GM23338 (cell line): ENCODE measurements around the gene CD82.

ENCODE experiments used
- EZH2phosphoT487 ChIP-seq: fragments of 200-600 bp; sonication (generic); IDR thresholded peaks from one replicate; pipeline ENCODE4 v1.8.1; 2018; ENCODE audit warnings: antibody characterized with exemption; ENCODE audit not compliant: unreplicated experiment
- NANOG ChIP-seq: IDR thresholded peaks from 2 replicates; pipeline ENCODE4 v1.6.1; 2016; ENCODE audit warnings: antibody characterized with exemption, borderline replicate concordance
- POLR2AphosphoS5 ChIP-seq: IDR thresholded peaks from 2 replicates; pipeline ENCODE4 v1.6.1; 2016; ENCODE audit warnings: antibody characterized with exemption, low read depth
- STAT1 ChIP-seq: IDR thresholded peaks from one replicate; pipeline ENCODE4 v1.6.1; 2016; ENCODE audit warnings: antibody characterized with exemption; ENCODE audit not compliant: unreplicated experiment
- TF ChIP-seq, protein P1 (sequence below), 2 experiments: fragments of 200-600 bp in 1 of 2; sonication (generic) in 1 of 2; conservative IDR thresholded peaks; 2 replicates each; pipeline versions ENCODE4 v1.5.1 to v1.6.1; 2016 to 2017; ENCODE audit warnings: antibody characterized with exemption in 2 of 2, low read depth in 2 of 2, mild to moderate bottlenecking in 2 of 2, moderate library complexity in 1 of 2
- TF ChIP-seq, protein P2 (sequence below): IDR thresholded peaks from one replicate; pipeline ENCODE4 v1.6.1; 2018; ENCODE audit warnings: antibody characterized with exemption; ENCODE audit not compliant: unreplicated experiment

DNA sequence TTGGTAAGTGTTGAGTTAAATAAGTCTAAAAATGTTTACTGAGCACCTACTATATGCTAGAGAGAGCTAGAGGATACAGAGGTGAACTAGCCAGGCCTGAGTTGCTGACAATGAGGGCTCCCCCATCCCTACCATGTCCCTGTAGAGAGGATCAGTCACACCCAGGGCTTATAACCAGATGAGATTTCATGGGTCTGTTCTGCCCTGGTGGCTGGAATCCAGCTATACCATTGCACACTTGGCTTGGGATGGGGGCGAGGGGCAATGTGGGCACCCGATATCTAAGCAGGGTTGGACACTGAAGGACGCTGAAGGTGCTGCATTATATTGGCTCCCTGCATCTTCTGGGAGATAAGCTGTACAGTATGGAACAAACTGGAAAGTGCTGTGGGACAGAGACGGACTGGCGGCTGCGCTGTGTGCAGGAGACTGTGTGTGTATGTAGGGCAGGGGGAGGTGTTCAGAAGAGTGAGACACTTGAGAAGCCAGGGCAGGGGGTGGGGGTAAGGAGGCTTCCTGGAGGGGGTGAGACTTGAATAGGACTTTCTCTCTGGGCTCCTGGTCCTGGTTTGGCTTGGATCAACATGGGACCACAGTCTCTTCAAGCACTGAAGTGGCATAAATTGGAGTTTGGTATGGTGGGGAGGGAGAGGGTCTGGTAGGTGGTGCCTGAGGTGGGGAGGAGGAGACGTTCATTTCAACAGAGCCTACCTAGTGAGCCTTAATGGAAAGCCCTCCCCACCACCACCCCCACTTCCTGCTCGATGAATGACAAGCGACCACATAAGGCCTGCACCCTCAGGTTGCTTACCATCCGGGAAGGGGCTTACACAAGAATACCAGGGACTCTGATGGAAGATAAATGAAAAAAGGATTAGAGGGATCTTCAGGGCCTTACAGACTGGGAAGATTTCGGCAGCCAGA, 1.8 kb downstream of the CD82 start:
- TF ChIP-seq, protein P1, sequence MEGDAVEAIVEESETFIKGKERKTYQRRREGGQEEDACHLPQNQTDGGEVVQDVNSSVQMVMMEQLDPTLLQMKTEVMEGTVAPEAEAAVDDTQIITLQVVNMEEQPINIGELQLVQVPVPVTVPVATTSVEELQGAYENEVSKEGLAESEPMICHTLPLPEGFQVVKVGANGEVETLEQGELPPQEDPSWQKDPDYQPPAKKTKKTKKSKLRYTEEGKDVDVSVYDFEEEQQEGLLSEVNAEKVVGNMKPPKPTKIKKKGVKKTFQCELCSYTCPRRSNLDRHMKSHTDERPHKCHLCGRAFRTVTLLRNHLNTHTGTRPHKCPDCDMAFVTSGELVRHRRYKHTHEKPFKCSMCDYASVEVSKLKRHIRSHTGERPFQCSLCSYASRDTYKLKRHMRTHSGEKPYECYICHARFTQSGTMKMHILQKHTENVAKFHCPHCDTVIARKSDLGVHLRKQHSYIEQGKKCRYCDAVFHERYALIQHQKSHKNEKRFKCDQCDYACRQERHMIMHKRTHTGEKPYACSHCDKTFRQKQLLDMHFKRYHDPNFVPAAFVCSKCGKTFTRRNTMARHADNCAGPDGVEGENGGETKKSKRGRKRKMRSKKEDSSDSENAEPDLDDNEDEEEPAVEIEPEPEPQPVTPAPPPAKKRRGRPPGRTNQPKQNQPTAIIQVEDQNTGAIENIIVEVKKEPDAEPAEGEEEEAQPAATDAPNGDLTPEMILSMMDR (conservative IDR thresholded peaks at IDR 0.05; ENCODE audit: low read depth in 2 of 2), result peak in 1 of 2 experiments; percentile 14; a peak in 1 of 4 replicates
- TF ChIP-seq, protein P2, sequence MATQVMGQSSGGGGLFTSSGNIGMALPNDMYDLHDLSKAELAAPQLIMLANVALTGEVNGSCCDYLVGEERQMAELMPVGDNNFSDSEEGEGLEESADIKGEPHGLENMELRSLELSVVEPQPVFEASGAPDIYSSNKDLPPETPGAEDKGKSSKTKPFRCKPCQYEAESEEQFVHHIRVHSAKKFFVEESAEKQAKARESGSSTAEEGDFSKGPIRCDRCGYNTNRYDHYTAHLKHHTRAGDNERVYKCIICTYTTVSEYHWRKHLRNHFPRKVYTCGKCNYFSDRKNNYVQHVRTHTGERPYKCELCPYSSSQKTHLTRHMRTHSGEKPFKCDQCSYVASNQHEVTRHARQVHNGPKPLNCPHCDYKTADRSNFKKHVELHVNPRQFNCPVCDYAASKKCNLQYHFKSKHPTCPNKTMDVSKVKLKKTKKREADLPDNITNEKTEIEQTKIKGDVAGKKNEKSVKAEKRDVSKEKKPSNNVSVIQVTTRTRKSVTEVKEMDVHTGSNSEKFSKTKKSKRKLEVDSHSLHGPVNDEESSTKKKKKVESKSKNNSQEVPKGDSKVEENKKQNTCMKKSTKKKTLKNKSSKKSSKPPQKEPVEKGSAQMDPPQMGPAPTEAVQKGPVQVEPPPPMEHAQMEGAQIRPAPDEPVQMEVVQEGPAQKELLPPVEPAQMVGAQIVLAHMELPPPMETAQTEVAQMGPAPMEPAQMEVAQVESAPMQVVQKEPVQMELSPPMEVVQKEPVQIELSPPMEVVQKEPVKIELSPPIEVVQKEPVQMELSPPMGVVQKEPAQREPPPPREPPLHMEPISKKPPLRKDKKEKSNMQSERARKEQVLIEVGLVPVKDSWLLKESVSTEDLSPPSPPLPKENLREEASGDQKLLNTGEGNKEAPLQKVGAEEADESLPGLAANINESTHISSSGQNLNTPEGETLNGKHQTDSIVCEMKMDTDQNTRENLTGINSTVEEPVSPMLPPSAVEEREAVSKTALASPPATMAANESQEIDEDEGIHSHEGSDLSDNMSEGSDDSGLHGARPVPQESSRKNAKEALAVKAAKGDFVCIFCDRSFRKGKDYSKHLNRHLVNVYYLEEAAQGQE, result no peak
- TF ChIP-seq NANOG, result no peak
- no peak for TF ChIP-seq EZH2phosphoT487
- no peak for TF ChIP-seq STAT1
- TF ChIP-seq POLR2AphosphoS5, result no peak
